Spinal cord (tissue), 10 donors: ENCODE data around the gene INO80. TPM values are rescaled to one million over a fixed set of nuclear protein-coding genes. Genes with fewer than 3 reads are reported as not detected.
"Not testable (repeated sequence)": the region's sequence is repeated elsewhere in the genome, so short reads cannot be mapped to it uniquely, and the experiment has no call there.

ENCODE experiments used
- DNase-seq, 6 donors: peaks; one replicate each; pipeline versions ENCODE4 v3.0.0 to v3.0.0-alpha.2; 2013 to 2015; ENCODE audit warnings: low spot score in 6 of 6, low read depth in 4 of 6
- H3K27ac ChIP-seq: one replicate; pipeline ENCODE4 v1.5.1; 2013; ENCODE audit warnings: low read depth, low read length, control low read depth
- H3K27me3 ChIP-seq: one replicate; pipeline ENCODE4 v1.6.1; 2013; ENCODE audit warnings: low read length; ENCODE audit not compliant: control insufficient read depth, insufficient read depth
- H3K36me3 ChIP-seq: one replicate; pipeline ENCODE4 v1.6.1; 2013; ENCODE audit warnings: low read length; ENCODE audit not compliant: control insufficient read depth, insufficient read depth
- H3K4me1 ChIP-seq: one replicate; pipeline ENCODE4 v1.6.1; 2013; ENCODE audit warnings: low read length; ENCODE audit not compliant: control insufficient read depth, insufficient read depth
- H3K4me3 ChIP-seq: one replicate; pipeline ENCODE4 v1.5.1; 2013; ENCODE audit warnings: low read depth, low read length, control low read depth
- H3K9me3 ChIP-seq: one replicate; pipeline ENCODE4 v1.6.1; 2013; ENCODE audit warnings: low read length; ENCODE audit not compliant: control insufficient read depth, insufficient read depth
- WGBS: methylation state at CpG from one replicate; pipeline ENCODE4 v1.1.5; 2013; ENCODE audit warnings: missing lambda C conversion rate; ENCODE audit not compliant: insufficient coverage; 5-methylcytosine and 5-hydroxymethylcytosine counted together
- polyA plus RNA-seq, 2 donors: library from polyadenylated mRNA; unstranded; fragments of 120-200 nt; gene quantifications; one replicate each; pipeline ENCODE4 v1.2.1, GENCODE V29; 2013; ENCODE audit not compliant: insufficient read length in 2 of 2
- total RNA-seq, 2 donors: library from RNA; depleted of rRNA in 1 of 2; stranded (reverse); fragments of 120-200 nt in 1 of 2; fragments of >200 nt in 1 of 2; gene quantifications; one replicate each; pipeline versions ENCODE4 v1.2.3 to v1.2.4, GENCODE V29; 2013 to 2014
- donor health status: healthy.

INO80 gene
- total and polyA plus RNA-seq, 4 donors, result 15.9 to 27.8 (median 19.3) TPM

DNA sequence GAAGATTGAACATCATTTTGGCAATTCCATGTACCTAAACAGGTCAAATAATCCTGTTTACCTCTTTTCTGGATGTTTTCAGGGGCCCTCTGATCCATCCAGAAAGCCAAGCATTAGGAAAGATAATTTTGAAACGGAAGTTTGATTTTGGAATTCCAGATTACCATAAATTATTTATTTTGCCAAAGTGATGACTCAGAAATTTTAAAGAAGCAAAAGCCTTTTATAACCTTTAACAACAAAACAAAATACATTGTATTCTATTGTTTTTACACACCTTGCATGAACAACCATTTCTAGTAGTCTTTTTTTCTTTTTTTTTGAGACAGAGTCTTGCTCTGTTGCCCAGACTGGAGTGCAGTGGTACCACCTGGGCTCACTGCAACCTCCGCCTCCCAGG lies 32.0 kb upstream of the INO80 start:
- DNase-seq, result no peak
- H3K4me3 ChIP-seq, result no peak overlapping the region
- H3K36me3 ChIP-seq, result no peaks in the 10 kb centered on the region
- H3K4me1 ChIP-seq, result no peaks in the 10 kb centered on the region
- no peak overlapping the region for H3K27ac ChIP-seq
- no peaks in the 10 kb centered on the region for H3K27me3 ChIP-seq
- 100% methylated on average over 1 of the region's 2 CpGs for WGBS
- no peaks in the 10 kb centered on the region for H3K9me3 ChIP-seq

DNA sequence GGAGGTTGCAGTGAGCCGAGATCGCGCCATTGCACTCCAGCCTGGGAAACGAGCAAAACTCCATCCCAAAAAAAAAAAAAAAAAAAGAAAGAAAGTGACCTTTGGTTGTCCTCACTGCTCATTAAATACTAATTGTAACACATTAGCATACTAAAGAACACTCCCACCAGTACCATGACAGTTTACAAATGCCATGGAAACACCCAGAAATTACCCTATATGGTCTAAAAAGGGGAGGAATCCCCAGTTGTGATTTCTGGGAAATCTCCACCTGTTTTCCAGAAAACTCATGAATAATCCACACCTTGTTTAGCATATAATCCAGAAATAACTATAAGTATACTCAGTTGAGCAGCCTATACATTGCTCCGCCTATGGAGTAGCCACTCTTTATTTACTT lies 23.5 kb upstream of the INO80 start:
- no peaks in the 10 kb centered on the region for H3K27me3 ChIP-seq
- H3K36me3 ChIP-seq, result no peaks in the 10 kb centered on the region
- no peak overlapping the region for H3K4me3 ChIP-seq
- H3K9me3 ChIP-seq, result no peaks in the 10 kb centered on the region
- no peak overlapping the region for H3K27ac ChIP-seq
- no peaks in the 10 kb centered on the region for H3K4me1 ChIP-seq
- no CpG with 5 or more reads among the region's 5 CpGs for WGBS
- no peak for DNase-seq

DNA sequence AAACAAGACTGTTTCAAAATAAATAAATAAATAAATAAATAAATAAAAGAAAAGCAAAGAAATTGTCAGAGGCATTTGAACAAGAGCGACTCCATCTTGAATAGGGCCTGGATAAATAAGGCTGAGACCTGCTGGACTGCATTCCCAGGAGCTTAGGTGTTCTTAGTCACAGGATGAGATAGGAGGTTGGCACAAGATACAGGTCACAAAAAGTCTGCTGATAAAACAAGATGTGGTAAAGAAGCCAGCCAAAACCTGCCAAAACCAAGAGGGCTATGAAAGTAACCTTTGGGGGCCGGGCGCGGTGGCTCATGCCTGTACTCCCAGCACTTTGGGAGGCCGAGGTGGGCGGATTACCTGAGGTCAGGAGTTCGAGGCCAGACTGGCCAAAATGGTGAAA lies 23.0 kb upstream of the INO80 start:
- not testable (repeated sequence) for H3K9me3 ChIP-seq, H3K36me3 ChIP-seq, H3K4me1 ChIP-seq, H3K4me3 ChIP-seq, DNase-seq, H3K27me3 ChIP-seq, H3K27ac ChIP-seq
- 97% methylated on average over 6 of the region's 7 CpGs for WGBS

DNA sequence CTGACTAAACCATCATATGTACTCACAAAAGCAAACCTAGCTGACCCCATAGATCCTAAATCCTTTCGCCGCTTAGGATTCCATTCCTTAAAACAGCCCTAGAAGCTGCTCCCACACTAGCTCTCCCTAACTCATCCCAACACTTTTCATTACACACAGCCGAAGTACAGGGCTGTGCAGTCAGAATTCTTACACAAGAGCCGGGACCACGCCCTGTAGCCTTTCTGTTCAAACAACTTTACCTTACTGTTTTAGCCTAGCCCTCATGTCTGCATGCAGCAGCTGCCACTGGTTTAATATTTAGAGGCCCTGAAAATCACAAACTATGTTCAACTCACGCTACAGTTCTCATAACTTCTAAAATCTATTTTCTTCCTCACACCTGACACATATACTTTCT lies 19.5 kb upstream of the INO80 start:
- not testable (repeated sequence) for H3K4me1 ChIP-seq, H3K4me3 ChIP-seq, H3K27ac ChIP-seq, DNase-seq, H3K36me3 ChIP-seq, H3K27me3 ChIP-seq, H3K9me3 ChIP-seq
- WGBS, result 95% methylated on average over 6 of the region's 6 CpGs

DNA sequence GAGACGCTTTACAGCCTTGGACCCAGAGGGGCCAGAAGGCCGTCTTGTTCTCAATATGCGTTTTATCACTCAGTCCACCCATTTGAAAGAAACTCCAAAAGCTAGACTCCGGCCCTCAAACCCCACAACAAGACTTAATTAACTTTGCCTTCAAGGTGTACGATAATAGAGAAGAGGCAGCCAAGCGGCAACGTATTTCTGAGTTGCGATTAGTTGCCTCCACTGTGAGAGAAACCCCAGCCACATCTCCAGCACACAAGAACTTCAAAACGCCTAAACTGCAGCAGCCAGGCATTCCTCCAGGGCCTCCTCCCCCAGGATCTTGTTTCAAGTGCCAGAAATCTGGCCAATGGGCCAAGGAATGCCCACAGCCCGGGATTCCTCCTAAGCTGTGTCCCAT lies 17.4 kb upstream of the INO80 start:
- no peaks in the 10 kb centered on the region for H3K27me3 ChIP-seq

DNA sequence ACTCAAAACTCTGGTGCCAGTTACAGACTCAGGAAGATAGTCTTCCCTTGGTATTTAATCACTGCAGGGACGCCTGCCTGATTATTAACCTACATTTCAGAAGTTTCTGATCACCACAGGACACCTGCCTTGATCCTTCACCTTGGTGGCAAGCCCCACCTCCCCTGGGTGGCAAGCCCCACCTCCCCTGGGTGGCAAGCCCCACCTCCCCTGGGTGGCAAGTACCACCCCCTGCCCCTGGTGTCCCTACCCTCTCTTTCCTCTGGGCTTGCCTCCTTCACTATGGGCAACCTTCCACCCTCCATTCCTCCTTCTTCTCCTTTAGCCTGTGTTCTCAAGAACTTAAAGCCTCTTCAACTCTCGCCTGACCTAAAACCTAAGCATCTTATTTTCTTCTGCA lies 16.0 kb upstream of the INO80 start:
- DNase-seq, H3K27ac ChIP-seq: not testable (repeated sequence)
- WGBS, result 89% methylated on average over 2 of the region's 2 CpGs

More for the DNA sequence above, 17.4 kb upstream of the INO80 start:
- 68% methylated on average over 10 of the region's 10 CpGs for WGBS
- Histone ChIP-seq H3K4me1 (no peaks in the 10 kb centered on the region), H3K9me3 (no peaks in the 10 kb centered on the region), H3K27ac (no peak overlapping the region), H3K4me3 (no peak overlapping the region), H3K36me3 (no peaks in the 10 kb centered on the region)
- no peak for DNase-seq

DNA sequence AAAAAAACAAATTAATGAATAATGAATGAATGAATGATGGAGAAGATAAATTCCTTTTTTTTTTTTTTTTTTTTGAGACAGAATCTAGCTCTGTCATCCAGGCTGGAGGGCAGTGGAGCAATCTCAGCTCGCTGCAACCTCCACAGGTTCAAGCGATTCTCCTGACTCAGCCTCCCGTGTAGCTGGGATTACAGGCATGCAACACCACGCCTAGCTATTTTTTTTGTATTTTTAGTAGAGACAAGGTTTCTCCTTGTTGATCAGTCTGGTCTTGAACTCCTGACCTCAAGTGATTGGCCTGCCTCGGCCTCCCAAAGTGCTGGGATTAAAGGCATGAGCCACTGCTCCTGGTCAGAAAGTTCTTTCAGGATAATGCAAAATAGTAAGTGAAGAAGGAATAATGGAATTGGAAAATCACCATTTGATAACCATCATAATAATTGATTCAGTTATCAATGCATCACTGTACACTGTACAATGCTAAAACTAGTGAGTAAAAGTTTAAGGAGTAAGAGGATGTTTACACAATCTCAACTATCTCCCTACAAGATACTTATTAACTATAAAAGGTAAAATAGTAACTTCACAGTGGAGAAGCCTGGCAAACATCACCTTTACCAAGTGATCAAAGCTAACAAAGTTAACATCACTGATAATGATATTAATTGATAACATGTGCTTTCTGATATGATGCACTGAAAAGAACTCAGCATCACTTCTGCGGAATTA lies 12.3 kb upstream of the INO80 start:
- peaks cover 4% of the 10 kb centered on the region for H3K27me3 ChIP-seq
- DNase-seq, result no peak
- no peaks in the 10 kb centered on the region for H3K36me3 ChIP-seq
- H3K4me3 ChIP-seq, result no peak overlapping the region
- no peaks in the 10 kb centered on the region for H3K4me1 ChIP-seq
- H3K27ac ChIP-seq, result no peak overlapping the region
- no peaks in the 10 kb centered on the region for H3K9me3 ChIP-seq
- WGBS, result 100% methylated on average over 2 of the region's 6 CpGs

More for the DNA sequence above, 16.0 kb upstream of the INO80 start:
- not testable (repeated sequence) for H3K4me1 ChIP-seq, H3K4me3 ChIP-seq, H3K36me3 ChIP-seq, H3K9me3 ChIP-seq, H3K27me3 ChIP-seq

DNA sequence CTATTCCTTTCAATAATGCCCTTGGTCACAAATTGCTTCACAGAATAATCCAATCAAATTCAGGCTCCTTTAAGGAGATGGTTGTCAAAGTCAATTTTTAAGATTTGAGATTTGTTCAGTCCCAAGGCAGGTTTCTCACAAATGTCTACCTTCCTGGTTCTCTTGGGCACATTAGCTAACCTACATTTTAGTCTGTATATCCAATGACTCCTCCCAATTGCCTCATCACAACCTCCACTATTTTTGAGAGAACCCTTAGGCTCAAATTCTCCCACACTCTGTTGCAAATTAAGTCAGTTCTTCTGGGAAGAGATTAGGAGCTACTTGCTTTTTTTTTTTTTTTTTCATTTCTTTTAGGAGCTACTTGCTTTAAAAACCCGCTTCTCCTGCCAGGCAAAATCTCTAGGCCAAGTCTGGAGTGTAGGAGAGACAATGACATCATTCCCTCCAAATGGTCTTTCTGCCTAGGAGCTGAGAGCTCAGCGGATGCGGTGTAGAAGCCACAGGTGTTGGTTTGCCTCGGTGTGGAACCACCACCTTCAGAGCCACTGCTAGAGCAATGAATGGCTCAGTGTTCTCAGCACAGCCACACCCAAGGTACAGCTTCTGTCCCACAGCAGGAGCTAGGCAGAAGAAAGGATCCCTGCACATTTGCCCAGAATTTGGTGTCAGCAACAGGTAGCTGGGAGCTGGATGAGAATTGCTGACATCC lies 10.0 kb upstream of the INO80 start:
- Histone ChIP-seq H3K4me3 (no peak overlapping the region), H3K27ac (no peak overlapping the region), H3K4me1 (no peaks in the 10 kb centered on the region), H3K27me3 (peaks cover 4% of the 10 kb centered on the region), H3K36me3 (no peaks in the 10 kb centered on the region), H3K9me3 (no peaks in the 10 kb centered on the region)
- no peak for DNase-seq
- 78% methylated on average over 3 of the region's 4 CpGs for WGBS

DNA sequence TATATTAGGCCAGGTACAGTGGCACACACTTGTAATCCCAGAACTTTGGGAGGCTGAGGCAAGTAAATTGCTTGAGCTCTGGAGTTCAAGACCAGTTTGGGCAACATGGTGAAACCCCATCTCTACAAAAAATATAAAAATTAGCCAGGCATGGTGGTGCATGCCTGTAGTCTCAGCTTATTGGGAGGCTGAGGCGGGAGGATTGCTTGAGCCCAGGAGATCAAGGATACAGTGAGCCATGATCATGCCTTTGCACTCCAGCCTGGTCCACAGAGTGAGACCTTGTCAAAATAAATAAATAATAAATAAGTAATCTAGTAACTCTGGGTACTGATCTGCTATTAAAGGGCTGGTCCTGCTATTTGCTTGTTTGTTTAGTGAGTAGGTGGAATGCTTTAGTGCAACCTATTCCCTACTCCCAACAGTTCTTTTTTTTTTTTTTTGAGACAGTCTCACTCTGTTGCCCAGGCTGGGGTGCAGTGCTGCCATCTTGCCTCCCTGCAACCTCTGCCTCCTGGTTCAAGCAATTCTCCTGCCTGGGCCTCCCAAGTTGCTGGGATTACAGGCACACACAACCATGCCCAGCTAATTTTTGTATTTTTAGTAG lies 9.1 kb upstream of the INO80 start:
- peaks cover 4% of the 10 kb centered on the region for H3K27me3 ChIP-seq
- WGBS, result no CpG with 5 or more reads among the region's 1 CpG
- no peak for DNase-seq
- H3K4me3 ChIP-seq, result no peak overlapping the region
- H3K9me3 ChIP-seq, result no peaks in the 10 kb centered on the region
- no peaks in the 10 kb centered on the region for H3K4me1 ChIP-seq
- no peak overlapping the region for H3K27ac ChIP-seq
- H3K36me3 ChIP-seq, result no peaks in the 10 kb centered on the region

DNA sequence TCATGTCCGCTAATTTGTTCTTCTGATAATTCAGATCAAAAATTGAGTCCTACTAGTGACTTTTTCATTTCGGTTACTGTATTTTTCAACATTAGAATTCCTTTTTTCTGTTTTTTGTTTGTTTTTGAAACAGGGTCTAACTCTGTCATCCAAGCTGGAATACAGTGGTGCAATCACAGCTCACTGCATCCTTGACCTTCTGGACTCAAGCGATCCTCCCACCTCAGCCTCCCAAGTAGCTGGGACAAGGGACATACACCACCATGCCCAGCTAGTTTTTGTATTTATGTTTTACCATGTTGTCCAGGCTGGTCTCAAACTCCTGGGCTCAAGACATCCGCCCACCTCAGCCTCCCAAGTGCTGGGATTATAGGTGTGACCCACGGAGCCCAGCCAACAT lies 8.0 kb upstream of the INO80 start:
- Histone ChIP-seq H3K4me3 (no peak overlapping the region), H3K4me1 (no peaks in the 10 kb centered on the region), H3K36me3 (no peaks in the 10 kb centered on the region), H3K27me3 (peaks cover 4% of the 10 kb centered on the region), H3K27ac (no peak overlapping the region), H3K9me3 (no peaks in the 10 kb centered on the region)
- WGBS, result 100% methylated on average over 2 of the region's 5 CpGs
- no peak for DNase-seq
